Stimulated activated naive CD8-positive, alpha-beta T cell treated with anti-CD3 and anti-CD28 coated beads, Interleukin-15, Interleukin-2, amounts not matched to agents 100 ng/mL and 50 ng/mL, for 24 hours (primary cell): Measurements from ENCODE around the gene IQGAP1.
"Not testable (repeated sequence)": the region's sequence is repeated elsewhere in the genome, so short reads cannot be mapped to it uniquely, and the experiment has no call there.

ENCODE experiments used
- H3K27ac Mint-ChIP-seq: one replicate; pipeline ENCODE4 v1.8.0; 2021; ENCODE audit warnings: mild to moderate bottlenecking, mixed read lengths
- H3K27me3 Mint-ChIP-seq: one replicate; pipeline ENCODE4 v1.8.0; 2021; ENCODE audit warnings: mixed read lengths
- H3K36me3 Mint-ChIP-seq: one replicate; pipeline ENCODE4 v1.8.0; 2021; ENCODE audit warnings: low read depth, mixed read lengths
- H3K4me1 Mint-ChIP-seq: one replicate; pipeline ENCODE4 v1.8.0; 2021; ENCODE audit warnings: low read depth, mixed read lengths
- H3K4me3 Mint-ChIP-seq: one replicate; pipeline ENCODE4 v1.8.0; 2021; ENCODE audit warnings: mild to moderate bottlenecking, mixed read lengths
- H3K9me3 Mint-ChIP-seq: one replicate; pipeline ENCODE4 v1.8.0; 2021; ENCODE audit warnings: mixed read lengths

IQGAP1 gene

DNA sequence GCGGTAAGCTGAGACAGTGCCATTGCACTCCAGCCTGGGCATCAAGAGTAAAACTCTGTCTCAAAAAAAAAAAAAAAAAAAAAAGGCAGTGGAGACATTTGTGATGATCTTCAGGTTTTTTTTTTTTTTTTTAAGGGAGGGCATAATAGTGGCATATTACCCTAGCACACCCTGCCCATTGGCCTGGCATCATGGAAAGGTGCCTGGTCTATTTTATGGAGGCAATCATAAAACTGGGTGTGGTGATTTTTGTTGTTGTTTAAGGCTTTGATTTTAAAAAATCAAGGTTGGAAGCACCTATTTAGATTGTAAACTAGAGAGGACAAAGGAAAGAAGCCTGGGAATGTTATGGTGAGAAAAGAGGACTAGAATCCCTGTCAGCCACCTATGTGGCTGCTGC lies 6.0 kb downstream of the IQGAP1 start:
- Mint-ChIP-seq H3K4me3 (no peak overlapping the region), H3K4me1 (peaks cover 78% of the 10 kb centered on the region), H3K9me3 (no peaks in the 10 kb centered on the region), H3K36me3 (peaks cover 55% of the 10 kb centered on the region), H3K27me3 (no peaks in the 10 kb centered on the region), H3K27ac (no peak overlapping the region)

DNA sequence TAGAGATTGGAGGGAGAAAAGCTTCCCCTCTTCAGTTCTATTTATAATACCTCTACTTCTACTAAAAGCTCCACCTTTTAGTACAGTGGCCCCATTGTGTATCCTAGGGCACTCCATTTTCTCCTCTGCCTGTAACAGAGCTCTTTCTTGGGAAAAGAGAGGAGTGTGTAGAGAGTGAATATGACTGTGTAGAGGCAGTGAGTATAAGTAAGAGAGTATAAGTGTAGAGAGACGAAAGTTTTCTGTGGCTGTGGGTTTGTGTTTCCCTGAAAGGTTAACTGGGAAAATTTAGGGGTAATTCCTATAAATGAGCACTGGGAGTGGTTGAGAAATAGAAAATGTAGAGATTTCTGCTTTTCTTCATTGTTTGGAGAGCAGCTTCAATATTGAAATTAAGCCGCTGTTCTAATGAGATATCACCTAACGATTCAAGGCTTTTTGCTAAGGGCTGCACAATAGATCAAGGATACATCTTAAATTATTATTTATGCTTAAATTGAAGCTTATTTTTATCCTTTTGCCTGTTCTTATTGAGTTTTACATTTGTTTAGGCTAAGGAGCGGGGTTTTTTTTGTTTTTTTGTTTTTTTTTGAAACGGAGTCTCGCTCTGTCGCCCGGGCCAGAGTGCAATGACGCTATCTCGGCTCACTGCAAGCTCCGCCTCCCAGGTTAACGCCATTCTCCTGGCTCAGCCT lies 6.9 kb downstream of the IQGAP1 start:
- Mint-ChIP-seq H3K27me3 (no peaks in the 10 kb centered on the region), H3K36me3 (peaks cover 54% of the 10 kb centered on the region), H3K4me3 (no peak overlapping the region)

DNA sequence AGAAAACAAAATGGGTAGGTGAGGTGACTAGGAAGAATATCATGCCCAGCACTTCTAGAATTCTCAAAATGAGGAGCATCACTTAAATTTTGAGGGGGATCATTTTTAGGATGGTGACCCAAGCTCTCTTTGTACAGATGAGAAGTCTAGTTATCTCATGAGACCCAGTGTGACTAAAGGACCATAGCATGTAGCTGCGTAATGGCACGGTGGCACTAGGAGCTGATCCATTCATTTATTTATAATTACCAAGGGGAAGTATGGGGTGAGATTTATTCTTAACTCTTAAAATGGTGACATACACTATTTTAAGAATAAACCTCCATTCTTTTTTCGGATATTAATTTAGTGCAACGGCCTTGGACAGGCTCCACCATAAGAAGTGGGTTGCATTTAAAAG lies 8.3 kb downstream of the IQGAP1 start:
- no peak overlapping the region for H3K27ac Mint-ChIP-seq

More for the DNA sequence above, 6.9 kb downstream of the IQGAP1 start:
- Mint-ChIP-seq H3K9me3 (no peaks in the 10 kb centered on the region), H3K4me1 (peaks cover 78% of the 10 kb centered on the region), H3K27ac (no peak overlapping the region)

DNA sequence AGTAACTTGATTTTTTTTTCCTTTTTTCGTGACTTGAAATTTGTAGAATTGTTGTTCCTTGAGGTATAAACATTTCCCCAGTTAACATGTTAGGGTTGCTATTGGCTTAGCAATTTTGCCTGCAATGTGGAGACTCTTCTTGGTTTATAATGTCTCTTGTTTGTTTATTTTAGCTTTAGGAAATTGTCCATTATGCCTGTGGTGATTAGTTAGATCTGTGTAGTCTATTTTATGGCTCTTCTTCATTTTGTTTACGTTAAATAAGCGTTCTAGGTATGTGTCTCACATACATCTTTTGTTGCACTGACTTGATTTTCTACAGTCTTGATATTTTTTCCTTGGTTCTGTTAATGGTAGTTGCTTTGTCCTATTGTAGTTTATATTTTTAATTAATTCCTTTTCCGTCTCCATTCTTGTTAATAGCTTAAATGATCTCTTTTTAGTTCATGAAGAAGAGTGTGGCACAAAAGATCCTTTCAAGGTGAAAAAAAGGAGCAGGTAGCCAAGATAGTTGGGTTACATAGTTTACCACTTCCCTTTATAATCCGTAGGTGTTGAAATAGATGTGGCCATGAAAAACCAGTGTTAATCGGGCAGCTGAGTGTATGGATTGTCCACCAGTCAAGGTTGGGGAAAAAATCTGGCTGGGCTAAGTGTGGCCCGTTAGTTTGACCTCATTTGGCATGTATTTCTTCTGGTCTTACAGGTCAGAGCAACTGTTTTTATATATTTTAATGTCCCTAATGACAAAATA lies 12.1 kb downstream of the IQGAP1 start:
- no peaks in the 10 kb centered on the region for H3K27me3 Mint-ChIP-seq
- peaks cover 30% of the 10 kb centered on the region for H3K36me3 Mint-ChIP-seq
- no peaks in the 10 kb centered on the region for H3K9me3 Mint-ChIP-seq
- peak overlapping the region; percentile 98 for H3K27ac Mint-ChIP-seq
- peaks cover 78% of the 10 kb centered on the region for H3K4me1 Mint-ChIP-seq
- peak overlapping the region; percentile 78 for H3K4me3 Mint-ChIP-seq

More for the DNA sequence above, 8.3 kb downstream of the IQGAP1 start:
- Mint-ChIP-seq H3K36me3 (peaks cover 40% of the 10 kb centered on the region), H3K4me1 (peaks cover 78% of the 10 kb centered on the region), H3K4me3 (no peak overlapping the region), H3K27me3 (no peaks in the 10 kb centered on the region), H3K9me3 (no peaks in the 10 kb centered on the region)

DNA sequence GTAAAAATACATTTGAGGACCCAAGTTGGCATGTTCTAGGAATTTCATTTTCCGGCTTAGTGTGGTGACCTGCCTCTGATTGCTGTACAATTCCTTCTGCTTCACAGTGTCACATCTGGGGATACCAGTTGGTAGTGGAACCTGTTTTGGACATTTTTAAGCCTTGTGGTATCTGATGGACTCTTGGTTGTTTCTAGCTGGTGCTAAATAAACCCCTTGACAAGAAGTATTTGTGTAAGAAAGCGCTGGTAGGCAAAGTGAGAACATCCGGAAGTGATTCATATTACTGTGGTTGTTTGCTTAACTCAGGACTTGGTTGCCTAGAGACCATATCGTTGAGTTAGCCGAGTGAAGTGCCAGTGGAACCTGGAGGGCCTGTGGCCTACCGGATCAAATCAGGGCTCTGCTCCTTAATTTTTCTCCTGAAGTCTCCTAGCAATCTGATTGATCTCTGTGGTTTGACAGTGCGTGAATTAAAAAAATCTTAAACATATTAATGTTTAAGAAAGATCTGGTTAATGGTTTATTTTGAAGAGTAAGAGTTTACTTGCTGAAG lies 12.8 kb downstream of the IQGAP1 start:
- Mint-ChIP-seq H3K27ac (peak overlapping the region; percentile 98), H3K36me3 (peaks cover 28% of the 10 kb centered on the region), H3K4me1 (peaks cover 80% of the 10 kb centered on the region), H3K4me3 (peak overlapping the region; percentile 78), H3K9me3 (no peaks in the 10 kb centered on the region), H3K27me3 (no peaks in the 10 kb centered on the region)

DNA sequence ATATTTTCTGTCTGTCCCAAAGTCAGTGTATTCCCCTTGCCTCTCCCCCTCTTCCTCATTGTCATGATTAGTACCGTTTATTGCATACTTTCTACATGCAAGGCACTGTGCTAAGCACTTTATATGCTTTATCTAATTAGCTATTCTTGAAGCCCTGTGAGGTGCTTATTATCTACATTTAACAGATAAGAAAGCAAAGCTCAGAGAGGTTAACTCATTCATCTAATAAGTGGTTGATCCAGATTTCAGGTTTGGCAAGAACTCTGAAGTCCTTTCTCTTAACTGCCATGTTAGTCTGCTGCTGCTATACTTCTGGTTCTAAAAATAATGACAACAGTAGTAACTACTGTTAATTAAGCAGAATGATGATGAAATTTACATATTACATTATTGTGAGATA lies 13.5 kb downstream of the IQGAP1 start:
- Mint-ChIP-seq H3K4me1 (peaks cover 80% of the 10 kb centered on the region), H3K4me3 (peak overlapping the region; percentile 78), H3K27ac (peak overlapping the region; percentile 98), H3K9me3 (no peaks in the 10 kb centered on the region), H3K36me3 (peaks cover 23% of the 10 kb centered on the region), H3K27me3 (no peaks in the 10 kb centered on the region)

DNA sequence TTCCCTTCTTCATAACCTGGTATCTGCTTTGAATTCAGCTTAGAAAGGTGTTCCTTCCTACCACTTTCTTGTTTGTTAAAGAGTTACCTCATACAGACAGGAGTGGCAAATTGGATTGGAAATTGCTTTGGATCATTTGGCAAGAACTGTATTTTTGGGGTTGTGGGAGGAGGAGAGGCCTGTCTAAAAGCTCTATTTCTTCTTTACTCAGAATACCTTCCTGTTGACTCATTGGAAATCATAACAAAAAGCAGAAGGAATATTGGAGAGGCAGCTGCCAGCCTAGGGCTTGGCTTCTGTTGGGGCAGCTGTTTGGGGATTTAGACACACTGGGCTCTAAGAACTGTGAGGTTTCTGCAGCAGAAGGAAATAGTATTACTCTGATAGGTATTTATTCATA lies 14.2 kb downstream of the IQGAP1 start:
- peak overlapping the region; percentile 98 for H3K27ac Mint-ChIP-seq
- peaks cover 81% of the 10 kb centered on the region for H3K4me1 Mint-ChIP-seq
- peaks cover 23% of the 10 kb centered on the region for H3K36me3 Mint-ChIP-seq
- peak overlapping the region; percentile 30 for H3K4me3 Mint-ChIP-seq
- H3K9me3 Mint-ChIP-seq: no peaks in the 10 kb centered on the region
- H3K27me3 Mint-ChIP-seq: no peaks in the 10 kb centered on the region

DNA sequence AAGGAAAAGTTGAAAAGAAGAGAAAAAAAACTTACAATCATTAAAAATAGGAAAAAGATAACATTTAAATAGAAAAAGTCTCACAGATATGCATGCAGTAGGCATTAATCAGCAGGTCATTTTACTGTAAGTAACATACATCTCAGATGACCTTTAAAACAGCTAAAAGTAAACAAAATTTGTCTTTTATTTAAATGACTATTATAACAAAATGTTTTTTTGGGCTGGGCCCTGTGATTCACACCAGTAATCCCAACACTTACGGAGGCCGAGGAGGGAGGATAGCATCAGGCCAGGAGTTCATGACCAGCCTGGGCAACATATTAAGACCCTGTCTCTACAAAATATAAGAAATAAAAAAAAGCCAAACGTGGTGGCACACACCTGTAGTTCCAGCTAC lies 14.7 kb downstream of the IQGAP1 start:
- Mint-ChIP-seq H3K36me3 (peaks cover 23% of the 10 kb centered on the region), H3K27me3 (no peaks in the 10 kb centered on the region), H3K4me3 (no peak overlapping the region), H3K4me1 (peaks cover 85% of the 10 kb centered on the region), H3K9me3 (no peaks in the 10 kb centered on the region), H3K27ac (peak overlapping the region; percentile 98)

DNA sequence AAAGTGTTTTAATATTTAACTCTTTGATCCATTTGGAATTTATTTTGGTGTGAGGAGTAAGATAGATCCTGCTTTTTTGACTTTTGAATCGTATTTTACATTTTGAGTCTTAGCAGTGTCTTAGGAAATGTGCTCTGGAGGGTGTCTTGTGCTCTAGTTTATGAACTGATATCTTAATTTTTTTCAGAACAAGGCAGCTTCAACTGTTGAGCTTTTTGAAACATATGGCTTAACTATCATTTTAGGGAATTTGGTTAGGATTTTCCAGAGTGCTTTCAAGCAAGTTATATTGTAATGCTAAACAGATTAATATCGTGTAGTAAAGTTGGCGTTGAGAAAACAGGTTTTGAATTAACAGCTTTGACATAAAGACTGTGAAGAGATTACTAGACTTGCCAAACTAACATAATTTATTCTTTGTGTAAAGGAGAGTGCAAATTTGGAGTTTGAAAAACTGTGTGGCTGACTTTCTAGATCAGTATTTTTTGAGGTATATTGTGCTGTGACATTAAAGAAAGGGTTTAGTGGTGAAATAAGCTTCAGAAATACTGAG lies 17.1 kb downstream of the IQGAP1 start:
- peaks cover 5% of the 10 kb centered on the region for H3K9me3 Mint-ChIP-seq
- H3K27ac Mint-ChIP-seq: no peak overlapping the region
- H3K4me1 Mint-ChIP-seq: peaks cover 92% of the 10 kb centered on the region
- H3K4me3 Mint-ChIP-seq: no peak overlapping the region
- no peaks in the 10 kb centered on the region for H3K27me3 Mint-ChIP-seq
- H3K36me3 Mint-ChIP-seq: peaks cover 38% of the 10 kb centered on the region

DNA sequence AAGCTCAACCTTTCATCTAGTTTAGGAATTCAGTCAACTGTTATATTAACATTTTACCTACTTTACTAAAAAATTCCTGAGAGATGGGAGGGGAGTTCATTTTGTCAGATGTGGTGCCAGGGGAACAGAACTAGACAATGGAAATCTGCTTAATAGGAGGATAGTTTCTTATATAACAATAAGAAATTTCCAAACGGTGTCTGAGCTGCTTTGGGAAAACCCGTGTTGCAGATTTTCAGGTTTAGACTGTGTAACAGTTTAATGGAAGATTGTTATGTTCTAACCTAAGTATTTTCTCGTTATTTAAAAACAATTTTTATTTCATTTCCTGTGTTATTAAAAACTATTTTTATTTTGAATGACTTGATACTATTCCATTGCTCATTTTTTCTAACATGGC lies 19.3 kb downstream of the IQGAP1 start:
- Mint-ChIP-seq H3K36me3 (peaks cover 45% of the 10 kb centered on the region), H3K27ac (peak overlapping the region; percentile 89), H3K27me3 (no peaks in the 10 kb centered on the region), H3K4me1 (peaks cover 87% of the 10 kb centered on the region), H3K4me3 (peak overlapping the region; percentile 66), H3K9me3 (peaks cover 5% of the 10 kb centered on the region)

DNA sequence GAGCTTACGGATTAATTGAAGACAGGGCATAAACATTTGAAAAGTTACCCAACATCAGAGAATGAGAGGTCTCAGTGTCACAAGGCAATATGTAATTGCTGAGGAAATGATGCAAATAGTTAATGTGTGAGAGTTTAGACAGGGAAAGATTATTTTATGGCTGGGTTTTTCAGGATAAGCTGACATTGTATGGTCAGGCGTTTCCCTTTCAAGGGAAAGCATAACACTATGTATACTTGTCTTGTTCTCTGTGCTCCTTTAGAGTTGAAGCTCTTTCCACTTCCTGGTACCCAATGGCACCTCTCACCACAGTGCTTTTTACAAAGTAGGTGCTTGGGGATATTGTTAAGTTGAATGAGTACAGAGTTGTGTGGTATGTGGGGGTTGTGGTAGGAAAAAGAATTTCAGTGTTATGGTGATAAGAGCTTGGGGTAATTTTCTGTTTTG lies 19.9 kb downstream of the IQGAP1 start:
- H3K27ac Mint-ChIP-seq: peak overlapping the region; percentile 89
- peaks cover 5% of the 10 kb centered on the region for H3K9me3 Mint-ChIP-seq
- H3K27me3 Mint-ChIP-seq: no peaks in the 10 kb centered on the region
- H3K36me3 Mint-ChIP-seq: peaks cover 45% of the 10 kb centered on the region
- peak overlapping the region; percentile 66 for H3K4me3 Mint-ChIP-seq
- peaks cover 88% of the 10 kb centered on the region for H3K4me1 Mint-ChIP-seq

DNA sequence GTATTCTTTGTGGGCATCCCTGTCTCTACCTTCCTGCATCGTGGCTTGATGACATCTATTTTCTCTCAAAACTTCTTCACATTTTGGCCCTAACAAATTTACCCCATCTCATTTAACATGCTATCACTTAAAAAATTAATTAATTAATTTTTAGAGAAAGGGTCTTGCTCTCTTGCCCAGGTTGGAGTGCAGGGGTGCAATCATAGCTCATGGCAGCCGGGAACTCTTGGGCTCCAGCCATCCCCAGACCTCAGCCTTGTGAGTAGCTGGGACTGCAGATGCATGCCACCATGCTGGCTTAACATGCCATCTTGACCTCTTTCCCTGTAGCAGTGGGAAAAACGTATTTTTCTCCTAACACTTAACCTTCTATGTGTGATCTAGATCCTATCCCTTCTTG lies 20.6 kb downstream of the IQGAP1 start:
- H3K36me3 Mint-ChIP-seq: peaks cover 41% of the 10 kb centered on the region
- peak overlapping the region; percentile 89 for H3K27ac Mint-ChIP-seq
- peaks cover 91% of the 10 kb centered on the region for H3K4me1 Mint-ChIP-seq
- H3K9me3 Mint-ChIP-seq: peaks cover 5% of the 10 kb centered on the region
- H3K27me3 Mint-ChIP-seq: no peaks in the 10 kb centered on the region
- H3K4me3 Mint-ChIP-seq: peak overlapping the region; percentile 66

DNA sequence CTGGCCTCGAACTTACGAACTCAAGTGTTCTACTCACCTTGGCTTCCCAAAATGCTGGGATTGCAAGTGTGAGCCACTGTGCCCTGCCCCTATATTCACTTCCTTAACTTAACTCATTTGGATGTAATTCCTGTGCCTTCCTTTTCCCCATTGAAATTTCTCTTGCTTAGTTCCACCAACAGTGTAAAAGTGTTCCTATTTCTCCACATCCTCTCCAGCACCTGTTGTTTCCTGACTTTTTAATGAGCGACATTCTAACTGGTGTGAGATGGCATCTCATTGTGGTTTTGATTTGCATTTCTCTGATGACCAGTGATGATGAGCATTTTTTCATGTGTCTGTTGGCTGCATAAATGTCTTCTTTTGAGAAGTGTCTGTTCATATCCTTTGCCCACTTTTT lies 21.5 kb downstream of the IQGAP1 start:
- Mint-ChIP-seq H3K4me1 (peaks cover 91% of the 10 kb centered on the region), H3K36me3 (peaks cover 34% of the 10 kb centered on the region)

DNA sequence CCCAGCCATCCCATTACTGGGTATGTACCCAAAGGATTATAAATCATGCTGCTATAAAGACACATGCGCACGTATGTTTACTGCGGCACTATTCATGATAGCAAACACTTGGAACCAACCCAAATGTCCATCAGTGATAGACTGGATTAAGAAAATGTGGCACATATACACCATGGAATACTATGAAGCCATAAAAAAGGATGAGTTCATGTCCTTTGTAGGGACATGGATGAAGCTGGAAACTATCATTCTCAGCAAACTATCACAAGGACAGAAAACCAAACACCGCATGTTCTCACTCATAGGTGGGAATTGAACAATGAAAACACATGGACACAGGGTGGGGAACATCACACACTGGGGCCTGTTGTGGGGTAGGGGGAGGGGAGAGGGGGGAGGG lies 22.3 kb downstream of the IQGAP1 start:
- peaks cover 29% of the 10 kb centered on the region for H3K36me3 Mint-ChIP-seq
- not testable (repeated sequence) for H3K27me3 Mint-ChIP-seq, H3K27ac Mint-ChIP-seq, H3K9me3 Mint-ChIP-seq, H3K4me3 Mint-ChIP-seq
- H3K4me1 Mint-ChIP-seq: peaks cover 92% of the 10 kb centered on the region

More for the DNA sequence above, 21.5 kb downstream of the IQGAP1 start:
- peak overlapping the region; percentile 49 for H3K4me3 Mint-ChIP-seq
- H3K9me3 Mint-ChIP-seq, H3K27me3 Mint-ChIP-seq: not testable (repeated sequence)
- H3K27ac Mint-ChIP-seq: peak overlapping the region; percentile 79

DNA sequence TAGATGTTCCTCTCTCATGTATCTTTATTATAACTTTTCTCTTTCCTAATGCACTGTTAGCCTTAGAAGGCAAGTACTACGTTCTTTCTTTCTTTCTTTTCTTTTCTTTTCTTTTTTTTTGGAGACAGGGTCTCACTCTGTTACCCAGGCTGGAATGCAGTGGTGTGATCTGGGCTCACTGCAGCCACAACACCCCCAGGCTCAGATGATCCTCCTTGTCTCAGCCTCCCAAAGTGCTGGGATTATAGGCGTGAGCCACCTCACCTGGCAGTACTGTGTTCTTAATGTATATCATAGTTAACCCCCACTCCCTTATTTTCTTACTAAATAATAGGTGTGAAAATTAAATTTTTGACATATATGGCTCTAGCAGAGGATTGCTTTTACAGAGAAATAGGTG lies 23.1 kb downstream of the IQGAP1 start:
- no peak overlapping the region for H3K27ac Mint-ChIP-seq
- peaks cover 92% of the 10 kb centered on the region for H3K4me1 Mint-ChIP-seq
- H3K9me3 Mint-ChIP-seq: peaks cover 5% of the 10 kb centered on the region
- H3K27me3 Mint-ChIP-seq: no peaks in the 10 kb centered on the region
- H3K36me3 Mint-ChIP-seq: peaks cover 36% of the 10 kb centered on the region
- H3K4me3 Mint-ChIP-seq: no peak overlapping the region
